HCT116 (cell line): ENCODE data around the gene AGAP1. TPM values are rescaled to one million over a fixed set of nuclear protein-coding genes. Genes with fewer than 3 reads are reported as not detected.

Experiments used
- ATAC-seq: fragments of 200-7000 bp; cut with Tn5 transposase; 2 replicates; pipeline ENCODE4 v1.9.1; 2020; ENCODE audit warnings: mild to moderate bottlenecking, moderate library complexity
- BruUV-seq: library from RNA; stranded (reverse); fragments of 400-500 nt; replicated peaks from 2 replicates; lab custom pipeline; 2021; lab: Mats Ljungman, UMichigan
- CTCF ChIA-PET: fragments of 300-600 bp; sonication (Branson Sonifier 250); formaldehyde crosslinking; loops from one replicate; lab custom pipeline; 2021; ENCODE audit warnings: antibody characterized with exemption; lab: Charles Lee
- POLR2A ChIA-PET: fragments of 300-600, 350-600 bp; sonication (Branson Sonifier 250); formaldehyde crosslinking; loops from one replicate; lab custom pipeline; 2021; ENCODE audit warnings: antibody characterized with exemption; lab: Charles Lee
- RAD21 ChIA-PET, 2 experiments: fragments of 300-600 bp; sonication (Branson Sonifier 250); formaldehyde crosslinking; loops; one replicate each; lab custom pipeline; 2023; ENCODE audit warnings: low total read pairs in 2 of 2; ENCODE audit not compliant: uncharacterized antibody in 2 of 2, unreplicated experiment in 2 of 2, low non-redundant PET in 1 of 2; lab: Charles Lee
- DNase-seq: peaks from one replicate; pipeline ENCODE4 v3.0.0-alpha.2; 2010; ENCODE audit warnings: low read depth, low spot score
- H2AFZ ChIP-seq: fragments of 200-600 bp; shearing (Covaris generic), sonication (generic); 2 replicates; pipeline ENCODE4 v1.6.1; 2017; ENCODE audit warnings: low read depth, mixed run types, mixed read lengths, antibody characterized with exemption, low read length; ENCODE audit not compliant: poor library complexity, severe bottlenecking
- H3K27ac ChIP-seq: 2 replicates; pipeline ENCODE4 v1.5.1; 2012; ENCODE audit warnings: low read depth, low read length
- H3K27me3 ChIP-seq: fragments of 200-600 bp; sonication (generic); 2 replicates; pipeline ENCODE4 v1.6.1; 2016; ENCODE audit warnings: mixed run types, low read length, mixed read lengths; ENCODE audit not compliant: insufficient read depth
- H3K36me3 ChIP-seq, 2 experiments: fragments of 200-500 bp in 1 of 2; fragments of 200-600 bp in 1 of 2; sonication (Bioruptor generic) in 1 of 2; sonication (generic) in 1 of 2; 2 replicates each; pipeline versions ENCODE4 v1.5.1 to v1.6.1; 2014 to 2016; ENCODE audit warnings: low read length in 2 of 2, inconsistent platforms in 1 of 2, mixed read lengths in 1 of 2, mixed run types in 1 of 2; ENCODE audit not compliant: insufficient read depth in 2 of 2, control insufficient read depth in 1 of 2
- H3K4me1 ChIP-seq, 2 experiments: fragments of 200-600 bp in 1 of 2; sonication (generic) in 1 of 2; 2 replicates each; pipeline versions ENCODE4 v1.5.1 to v1.6.1; 2012 to 2017; ENCODE audit warnings: low read length in 2 of 2, inconsistent platforms in 1 of 2, mild to moderate bottlenecking in 1 of 2, mixed read lengths in 1 of 2, mixed run types in 1 of 2, moderate library complexity in 1 of 2; ENCODE audit not compliant: insufficient read depth in 2 of 2, control insufficient read depth in 1 of 2
- H3K4me2 ChIP-seq: fragments of 200-600 bp; sonication (generic); 2 replicates; pipeline ENCODE4 v1.6.1; 2017; ENCODE audit warnings: mixed run types, low read length, mixed read lengths
- H3K4me3 ChIP-seq, 2 experiments: fragments of 200-600 bp in 1 of 2; sonication (generic) in 1 of 2; replicated peaks in 1 of 2; 2 replicates each; pipeline ENCODE4 v1.5.1; 2011 to 2016; ENCODE audit warnings: low read length in 2 of 2, control low read depth in 1 of 2, low read depth in 1 of 2, mild to moderate bottlenecking in 1 of 2, mixed read lengths in 1 of 2, mixed run types in 1 of 2
- H3K79me2 ChIP-seq: fragments of 200-600 bp; sonication (generic); 2 replicates; pipeline ENCODE4 v1.6.1; 2017; ENCODE audit warnings: mild to moderate bottlenecking, mixed run types, low read length, moderate library complexity, mixed read lengths; ENCODE audit not compliant: insufficient read depth
- H3K9ac ChIP-seq: fragments of 200-600 bp; sonication (generic); 2 replicates; pipeline ENCODE4 v1.6.1; 2016; ENCODE audit warnings: low read length, mixed read lengths
- H3K9me2 ChIP-seq: fragments of 200-600 bp; sonication (generic), shearing (Covaris generic); 2 replicates; pipeline ENCODE4 v1.6.1; 2017; ENCODE audit warnings: mixed run types, mild to moderate bottlenecking, moderate library complexity; ENCODE audit not compliant: insufficient read depth
- H3K9me3 ChIP-seq, 2 experiments: fragments of 200-500 bp in 1 of 2; fragments of 200-600 bp in 1 of 2; sonication (Bioruptor generic) in 1 of 2; sonication (generic) in 1 of 2; 2 replicates each; pipeline ENCODE4 v1.6.1; 2014 to 2017; ENCODE audit warnings: low read length in 2 of 2, mixed read lengths in 2 of 2, inconsistent platforms in 1 of 2, low read depth in 1 of 2, mild to moderate bottlenecking in 1 of 2, mixed run types in 1 of 2, moderate library complexity in 1 of 2; ENCODE audit not compliant: control insufficient read depth in 1 of 2, insufficient read depth in 1 of 2
- H4K20me1 ChIP-seq: fragments of 200-600 bp; sonication (generic), shearing (Covaris generic); 2 replicates; pipeline ENCODE4 v1.6.1; 2017; ENCODE audit warnings: mixed run types, mild to moderate bottlenecking, moderate library complexity; ENCODE audit not compliant: insufficient read depth
- CEBPB ChIP-seq: IDR thresholded peaks from 2 replicates; pipeline ENCODE4 v1.6.1; 2012; ENCODE audit warnings: low read depth
- CTCF ChIP-seq, 3 experiments: fragments of 200-600 bp in 1 of 3; sonication (generic) in 1 of 3; IDR thresholded peaks in 2 of 3; conservative IDR thresholded peaks in 1 of 3; 2 replicates each; pipeline ENCODE4 v1.5.1; 2012 to 2017; ENCODE audit warnings: low read depth in 2 of 3, low read length in 2 of 3, antibody characterized with exemption in 1 of 3, borderline replicate concordance in 1 of 3, control low read depth in 1 of 3, mild to moderate bottlenecking in 1 of 3, mixed read lengths in 1 of 3, mixed run types in 1 of 3, moderate library complexity in 1 of 3; ENCODE audit not compliant: insufficient read depth in 1 of 3
- FOSL1 ChIP-seq: IDR thresholded peaks from 2 replicates; pipeline ENCODE4 v1.6.1; 2012; ENCODE audit warnings: low read depth
- MAX ChIP-seq: IDR thresholded peaks from 2 replicates; pipeline ENCODE4 v1.6.1; 2012
- RAD21 ChIP-seq: IDR thresholded peaks from 2 replicates; pipeline ENCODE4 v1.6.1; 2012; ENCODE audit warnings: low read depth, mild to moderate bottlenecking
- SRF ChIP-seq: IDR thresholded peaks from 2 replicates; pipeline ENCODE4 v1.6.1; 2012; ENCODE audit warnings: low read depth
- intact Hi-C: fragments of 100-400 bp; cut with micrococcal nuclease; formaldehyde crosslinking; loops from 2 replicates; pipeline ENCODE4 v1.10.0; 2022
- total RNA-seq: library from RNA; stranded (reverse); gene quantifications from one replicate; pipeline ENCODE4 v1.2.1, GENCODE V29; 2021; ENCODE audit not compliant: unreplicated experiment
- TF ChIP-seq, protein P1 (sequence below): IDR thresholded peaks from 2 replicates; pipeline ENCODE4 v1.6.1; 2011; ENCODE audit warnings: mild to moderate bottlenecking, low read length, moderate library complexity; ENCODE audit not compliant: insufficient replicate concordance; ENCODE audit errors: extremely low read depth

Gene AGAP1
- total RNA-seq, 1 experiment from 2014 or later = 43.8 TPM

DNA sequence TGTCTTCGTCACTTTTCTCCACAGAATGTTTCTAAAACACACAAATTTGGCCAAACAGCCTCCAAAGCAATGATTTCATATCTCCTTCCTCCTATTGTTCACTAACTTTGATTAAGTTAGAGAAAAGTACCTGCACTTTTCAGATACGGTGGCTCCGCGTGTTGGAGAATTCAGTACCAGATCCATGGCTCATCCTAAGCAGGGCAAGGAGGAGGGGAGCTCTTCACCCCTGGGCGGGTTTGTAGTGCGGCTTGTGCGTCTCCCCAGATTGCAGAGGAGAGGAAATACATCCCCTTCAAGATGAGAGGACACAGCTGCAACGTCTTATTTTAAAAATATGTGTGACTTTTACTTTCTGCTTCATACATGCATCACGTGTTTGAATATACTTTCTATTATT lies 333.0 kb downstream of the AGAP1 start:
- Histone ChIP-seq H3K79me2 (peaks cover 15% of the 10 kb centered on the region; the same call in 1 of the 2 replicates), H4K20me1 (no peaks in the 10 kb centered on the region), H3K27me3 (no peaks in the 10 kb centered on the region), H3K4me1 (peaks cover 13 to 25% of the 10 kb centered on the region in 2 experiments), H3K36me3 (no peaks in the 10 kb centered on the region), H3K9me3 (no peaks in the 10 kb centered on the region), H3K4me3 (peak overlapping the region in 1 of 2 experiments; percentile 44; a peak in 1 of 4 replicates), H3K4me2 (peak overlapping the region; percentile 77), H3K9ac (peak overlapping the region; percentile 54; the same call in 1 of the 2 replicates), H2AFZ (no peak overlapping the region), H3K27ac (peak overlapping the region; percentile 8; the same call in 1 of the 2 replicates), H3K9me2 (no peaks in the 10 kb centered on the region)
- ATAC-seq (no peak), DNase-seq (no peak)
- ChIA-PET POLR2A (no interaction called here), CTCF (no interaction called here), RAD21 (no interaction called here)
- TF ChIP-seq CTCF (IDR thresholded peaks at IDR 0.05 in 2 of 3, conservative IDR thresholded peaks at IDR 0.05 in 1 of 3; ENCODE audit: borderline replicate concordance in 1 of 3, insufficient read depth in 1 of 3, low read depth in 2 of 3, low read length in 2 of 3) (no peak), SRF (no peak), FOSL1 (no peak), MAX (no peak), CEBPB (no peak), RAD21 (no peak)
- TF ChIP-seq, protein P1, sequence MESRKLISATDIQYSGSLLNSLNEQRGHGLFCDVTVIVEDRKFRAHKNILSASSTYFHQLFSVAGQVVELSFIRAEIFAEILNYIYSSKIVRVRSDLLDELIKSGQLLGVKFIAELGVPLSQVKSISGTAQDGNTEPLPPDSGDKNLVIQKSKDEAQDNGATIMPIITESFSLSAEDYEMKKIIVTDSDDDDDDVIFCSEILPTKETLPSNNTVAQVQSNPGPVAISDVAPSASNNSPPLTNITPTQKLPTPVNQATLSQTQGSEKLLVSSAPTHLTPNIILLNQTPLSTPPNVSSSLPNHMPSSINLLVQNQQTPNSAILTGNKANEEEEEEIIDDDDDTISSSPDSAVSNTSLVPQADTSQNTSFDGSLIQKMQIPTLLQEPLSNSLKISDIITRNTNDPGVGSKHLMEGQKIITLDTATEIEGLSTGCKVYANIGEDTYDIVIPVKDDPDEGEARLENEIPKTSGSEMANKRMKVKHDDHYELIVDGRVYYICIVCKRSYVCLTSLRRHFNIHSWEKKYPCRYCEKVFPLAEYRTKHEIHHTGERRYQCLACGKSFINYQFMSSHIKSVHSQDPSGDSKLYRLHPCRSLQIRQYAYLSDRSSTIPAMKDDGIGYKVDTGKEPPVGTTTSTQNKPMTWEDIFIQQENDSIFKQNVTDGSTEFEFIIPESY = no peak
- intact Hi-C loops = no loop called here
- BruUV-seq = no TSS peak
